Measurements from ENCODE around the gene TAF5L.

- TF ChIP-seq CTCF (IDR thresholded peaks at IDR 0.05) = no peak
- no peak for TF ChIP-seq POLR2A (IDR thresholded peaks at IDR 0.05)
- no peak for TF ChIP-seq POLR2AphosphoS5 (IDR thresholded peaks at IDR 0.05)
Observed at GRCh38 chr1:229636042-229636441, 10.1 kb upstream of the TAF5L start.

Measured in gastroesophageal sphincter (tissue), 3 donors.